ENCODE data around the gene DMBX1. TPM values are rescaled to one million over a fixed set of nuclear protein-coding genes. Genes with fewer than 3 reads are reported as not detected.

The DMBX1 gene
- total RNA-seq, 1 experiment from 2014 or later: not detected

GRCh38 chr1:46490656-46491442, 1.2 kb downstream of the DMBX1 start:
- no TSS peak for BruUV-seq (replicated peaks)
- peaks cover 70% of the 10 kb centered on the region for H3K27me3 Mint-ChIP-seq (ENCODE audit: insufficient read depth, unreplicated experiment)
- H3K36me3 Mint-ChIP-seq (ENCODE audit: insufficient read depth, unreplicated experiment): no peaks in the 10 kb centered on the region
- H3K9me3 Mint-ChIP-seq (ENCODE audit: unreplicated experiment): no peaks in the 10 kb centered on the region
- peaks cover 12% of the 10 kb centered on the region for H3K4me1 Mint-ChIP-seq (ENCODE audit: insufficient read depth, unreplicated experiment)
- no peak for TF ChIP-seq CTCF (IDR thresholded peaks at IDR 0.05; ENCODE audit: unreplicated experiment)
- CTCF ChIA-PET: no interaction called here
- POLR2A ChIA-PET: interaction anchor here (0.6 kb wide), 1 partner anchor 688 kb away, joined by 3 read pairs; the partner anchor contains the start of gene MAST2
- no peak overlapping the region for H3K27ac Mint-ChIP-seq (ENCODE audit: low read depth, unreplicated experiment)
- intact Hi-C loops (cut with micrococcal nuclease): no loop called here
- H3K4me3 Mint-ChIP-seq (ENCODE audit: unreplicated experiment): no peak overlapping the region
- no peak for DNase-seq (ENCODE audit: unreplicated experiment)

DNA sequence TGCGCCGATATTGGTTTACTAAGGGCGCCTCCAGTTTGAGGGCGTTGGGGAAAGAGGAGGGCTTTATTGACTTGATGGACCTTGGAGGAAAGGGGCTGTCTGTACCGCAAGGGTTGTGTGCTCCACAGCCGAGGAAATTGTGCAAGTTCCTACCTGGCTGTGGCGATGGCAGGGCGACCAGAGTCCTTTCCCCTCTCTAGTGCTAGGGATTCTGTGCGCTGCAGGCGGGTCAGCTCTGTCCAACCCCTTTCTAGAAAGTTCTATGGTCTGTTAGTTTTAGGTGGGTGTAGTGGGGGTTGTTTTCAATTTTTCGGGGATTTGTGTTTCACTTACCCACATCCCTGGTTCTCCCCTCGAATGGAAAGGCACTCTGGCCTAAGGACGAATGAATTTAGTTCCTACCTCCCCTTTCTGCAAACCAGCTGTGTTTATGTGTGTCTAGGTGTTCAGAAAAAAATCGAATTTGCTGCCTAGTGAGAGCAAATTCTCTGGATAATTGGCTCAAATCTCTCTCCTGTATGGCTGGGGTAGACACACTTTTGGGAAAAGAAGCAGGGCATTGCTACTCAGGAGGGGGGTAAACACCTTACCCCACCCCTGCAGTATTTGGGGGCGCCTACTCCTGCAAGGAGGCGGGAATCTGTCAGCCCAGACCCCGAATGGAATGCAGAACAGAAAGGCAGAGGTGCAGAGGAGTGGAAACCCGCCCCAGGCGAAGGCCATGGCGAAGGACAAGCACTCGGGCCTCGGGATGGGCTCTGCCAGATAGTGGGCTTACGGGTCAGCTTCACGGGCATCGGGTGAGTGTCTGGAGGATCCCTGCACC, 2.0 kb downstream of the DMBX1 start:
- no peak for TF ChIP-seq CTCF (IDR thresholded peaks at IDR 0.05; ENCODE audit: unreplicated experiment)
- ChIA-PET CTCF (interaction anchor here (0.7 kb wide), 1 partner anchor 14 kb away, joined by 3 read pairs; no protein-coding TSS in a partner anchor), POLR2A (interaction anchor here (0.6 kb wide), 1 partner anchor 689 kb away, joined by 3 read pairs; the partner anchor contains the start of gene MAST2)
- intact Hi-C loops (cut with micrococcal nuclease): no loop called here
- H3K27me3 Mint-ChIP-seq (ENCODE audit: insufficient read depth, unreplicated experiment): peaks cover 65% of the 10 kb centered on the region
- H3K36me3 Mint-ChIP-seq (ENCODE audit: insufficient read depth, unreplicated experiment): no peaks in the 10 kb centered on the region
- no peak overlapping the region for H3K27ac Mint-ChIP-seq (ENCODE audit: low read depth, unreplicated experiment)
- H3K4me3 Mint-ChIP-seq (ENCODE audit: unreplicated experiment): no peak overlapping the region
- no peak for DNase-seq (ENCODE audit: unreplicated experiment)
- H3K4me1 Mint-ChIP-seq (ENCODE audit: insufficient read depth, unreplicated experiment): peaks cover 12% of the 10 kb centered on the region
- no TSS peak for BruUV-seq (replicated peaks)
- H3K9me3 Mint-ChIP-seq (ENCODE audit: unreplicated experiment): no peaks in the 10 kb centered on the region

GRCh38 chr1:46492269-46492853, 2.7 kb downstream of the DMBX1 start:
- H3K4me1 Mint-ChIP-seq (ENCODE audit: insufficient read depth, unreplicated experiment): peaks cover 12% of the 10 kb centered on the region
- DNase-seq (ENCODE audit: unreplicated experiment): no peak
- intact Hi-C loops (cut with micrococcal nuclease): no loop called here
- H3K27me3 Mint-ChIP-seq (ENCODE audit: insufficient read depth, unreplicated experiment): peaks cover 62% of the 10 kb centered on the region
- no peaks in the 10 kb centered on the region for H3K9me3 Mint-ChIP-seq (ENCODE audit: unreplicated experiment)
- CTCF ChIA-PET: interaction anchor here (0.7 kb wide), 1 partner anchor 15 kb away, joined by 3 read pairs; no protein-coding TSS in a partner anchor
- TF ChIP-seq CTCF (IDR thresholded peaks at IDR 0.05; ENCODE audit: unreplicated experiment): no peak
- POLR2A ChIA-PET: no interaction called here
- H3K27ac Mint-ChIP-seq (ENCODE audit: low read depth, unreplicated experiment): no peak overlapping the region
- no TSS peak for BruUV-seq (replicated peaks)
- H3K4me3 Mint-ChIP-seq (ENCODE audit: unreplicated experiment): no peak overlapping the region
- H3K36me3 Mint-ChIP-seq (ENCODE audit: insufficient read depth, unreplicated experiment): no peaks in the 10 kb centered on the region

GRCh38 chr1:46492871-46493270, 3.2 kb downstream of the DMBX1 start:
- no peaks in the 10 kb centered on the region for H3K9me3 Mint-ChIP-seq (ENCODE audit: unreplicated experiment)
- H3K4me1 Mint-ChIP-seq (ENCODE audit: insufficient read depth, unreplicated experiment): peaks cover 12% of the 10 kb centered on the region
- BruUV-seq (replicated peaks): no TSS peak
- DNase-seq (ENCODE audit: unreplicated experiment): no peak
- H3K27ac Mint-ChIP-seq (ENCODE audit: low read depth, unreplicated experiment): no peak overlapping the region
- TF ChIP-seq CTCF (IDR thresholded peaks at IDR 0.05; ENCODE audit: unreplicated experiment): no peak
- CTCF ChIA-PET: interaction anchor here (4.2 kb wide), 1 partner anchor 16 kb away, joined by 23 read pairs; no protein-coding TSS in a partner anchor
- H3K4me3 Mint-ChIP-seq (ENCODE audit: unreplicated experiment): no peak overlapping the region
- POLR2A ChIA-PET: no interaction called here
- H3K27me3 Mint-ChIP-seq (ENCODE audit: insufficient read depth, unreplicated experiment): peaks cover 62% of the 10 kb centered on the region
- H3K36me3 Mint-ChIP-seq (ENCODE audit: insufficient read depth, unreplicated experiment): no peaks in the 10 kb centered on the region
- intact Hi-C loops (cut with micrococcal nuclease): no loop called here

Measured in MCF 10A (cell line).